Measurements from ENCODE around the gene PRDM16. TPM values are rescaled to one million over a fixed set of nuclear protein-coding genes. Genes with fewer than 3 reads are reported as not detected.

The PRDM16 gene
- total RNA-seq, 2 experiments from 2014 or later = not detected

GRCh38 chr1:3081171-3081683, 12.2 kb downstream of the PRDM16 start:
- no peaks in the 10 kb centered on the region for H3K9me2 ChIP-seq (ENCODE audit: insufficient read depth, low read length)

GRCh38 chr1:3082051-3082450, 13.0 kb downstream of the PRDM16 start:
- TF ChIP-seq EZH2phosphoT487 (IDR thresholded peaks at IDR 0.05; ENCODE audit: borderline replicate concordance, low read depth, low read length) (no peak), CTCF (conservative IDR thresholded peaks at IDR 0.05; ENCODE audit: low read length) (no peak)
- Histone ChIP-seq H3K36me3 (ENCODE audit: insufficient read depth, low read length) (no peaks in the 10 kb centered on the region), H3K27ac (ENCODE audit: low read depth, low read length, poor library complexity, severe bottlenecking) (no peak overlapping the region), H4K20me1 (ENCODE audit: insufficient read depth, low read length) (no peaks in the 10 kb centered on the region), H3K9me3 (ENCODE audit: low read length) (no peaks in the 10 kb centered on the region), H3K4me3 (ENCODE audit: low read depth, low read length, poor library complexity, severe bottlenecking) (no peak overlapping the region), H3K4me2 (ENCODE audit: low read length) (no peak overlapping the region), H3K79me2 (ENCODE audit: insufficient read depth, low read depth, low read length) (no peaks in the 10 kb centered on the region), H3K4me1 (ENCODE audit: insufficient read depth, low read length, poor library complexity, severe bottlenecking) (no peaks in the 10 kb centered on the region), H2AFZ (ENCODE audit: low read length) (no peak overlapping the region), H3K9me2 (ENCODE audit: insufficient read depth, low read length) (no peaks in the 10 kb centered on the region)
- no TSS peak for BruUV-seq (replicated peaks)
- ChIA-PET POLR2A (no interaction called here), CTCF (ENCODE audit: unreplicated experiment) (no interaction called here)
- DNase-seq (ENCODE audit: low spot score) = no peak
- intact Hi-C loops (cut with micrococcal nuclease; ENCODE audit: unreplicated experiment) = no loop called here

More at GRCh38 chr1:3081171-3081683, 12.2 kb downstream of the PRDM16 start:
- no peak for TF ChIP-seq EZH2phosphoT487 (IDR thresholded peaks at IDR 0.05; ENCODE audit: borderline replicate concordance, low read depth, low read length)
- no peak for TF ChIP-seq CTCF (conservative IDR thresholded peaks at IDR 0.05; ENCODE audit: low read length)
- BruUV-seq (replicated peaks) = no TSS peak
- ChIA-PET POLR2A (no interaction called here), CTCF (ENCODE audit: unreplicated experiment) (no interaction called here)
- no peak overlapping the region for H3K27ac ChIP-seq (ENCODE audit: low read depth, low read length, poor library complexity, severe bottlenecking)
- DNase-seq (ENCODE audit: low spot score) = no peak
- H3K4me2 ChIP-seq (ENCODE audit: low read length) = no peak overlapping the region
- no peaks in the 10 kb centered on the region for H3K79me2 ChIP-seq (ENCODE audit: insufficient read depth, low read depth, low read length)
- H3K36me3 ChIP-seq (ENCODE audit: insufficient read depth, low read length) = no peaks in the 10 kb centered on the region
- no peaks in the 10 kb centered on the region for H3K9me3 ChIP-seq (ENCODE audit: low read length)
- no peaks in the 10 kb centered on the region for H3K4me1 ChIP-seq (ENCODE audit: insufficient read depth, low read length, poor library complexity, severe bottlenecking)
- H3K4me3 ChIP-seq (ENCODE audit: low read depth, low read length, poor library complexity, severe bottlenecking) = no peak overlapping the region
- H2AFZ ChIP-seq (ENCODE audit: low read length) = no peak overlapping the region
- no peaks in the 10 kb centered on the region for H4K20me1 ChIP-seq (ENCODE audit: insufficient read depth, low read length)
- intact Hi-C loops (cut with micrococcal nuclease; ENCODE audit: unreplicated experiment) = no loop called here

- no peaks in the 10 kb centered on the region for H3K4me1 ChIP-seq (ENCODE audit: insufficient read depth, low read length, poor library complexity, severe bottlenecking)
- BruUV-seq (replicated peaks) = no TSS peak
- ChIA-PET CTCF (ENCODE audit: unreplicated experiment) (no interaction called here), POLR2A (no interaction called here)
- no peaks in the 10 kb centered on the region for H3K9me3 ChIP-seq (ENCODE audit: low read length)
- no peak overlapping the region for H3K4me3 ChIP-seq (ENCODE audit: low read depth, low read length, poor library complexity, severe bottlenecking)
- H4K20me1 ChIP-seq (ENCODE audit: insufficient read depth, low read length) = no peaks in the 10 kb centered on the region
- H3K36me3 ChIP-seq (ENCODE audit: insufficient read depth, low read length) = no peaks in the 10 kb centered on the region
- H3K9me2 ChIP-seq (ENCODE audit: insufficient read depth, low read length) = no peaks in the 10 kb centered on the region
- H3K79me2 ChIP-seq (ENCODE audit: insufficient read depth, low read depth, low read length) = no peaks in the 10 kb centered on the region
- H3K4me2 ChIP-seq (ENCODE audit: low read length) = no peak overlapping the region
- no peak overlapping the region for H3K27ac ChIP-seq (ENCODE audit: low read depth, low read length, poor library complexity, severe bottlenecking)
- no peak for DNase-seq (ENCODE audit: low spot score)
- no peak overlapping the region for H2AFZ ChIP-seq (ENCODE audit: low read length)
- intact Hi-C loops (cut with micrococcal nuclease; ENCODE audit: unreplicated experiment) = no loop called here
- TF ChIP-seq EZH2phosphoT487 (IDR thresholded peaks at IDR 0.05; ENCODE audit: borderline replicate concordance, low read depth, low read length) (no peak), CTCF (conservative IDR thresholded peaks at IDR 0.05; ENCODE audit: low read length) (no peak)
These were observed 13.8 kb downstream of the PRDM16 start for GRCh38 chr1:3082571-3083516.
